MCF 10A (cell line): ENCODE data around the gene AGXT. TPM values are rescaled to one million over a fixed set of nuclear protein-coding genes. Genes with fewer than 3 reads are reported as not detected.

ENCODE experiments used
- BruUV-seq: library from RNA; stranded (reverse); fragments of 400-500 nt; replicated peaks from 2 replicates; lab custom pipeline; 2021; lab: Mats Ljungman, UMichigan
- CTCF ChIA-PET: fragments of 300-600 bp; sonication (Branson Sonifier 250); formaldehyde crosslinking; extraction: SDS; loops from one replicate; lab custom pipeline; 2021; ENCODE audit warnings: antibody characterized with exemption, inconsistent platforms; lab: Yijun Ruan, JAX
- POLR2A ChIA-PET: fragments of 300-600, 350-650 bp; sonication (Branson Sonifier 250); formaldehyde crosslinking; extraction: SDS; loops from one replicate; lab custom pipeline; 2020; ENCODE audit warnings: antibody characterized with exemption, inconsistent platforms; lab: Yijun Ruan, JAX
- DNase-seq: peaks from one replicate; pipeline ENCODE4 v3.0.0-alpha.2; 2018; ENCODE audit not compliant: unreplicated experiment
- H3K27ac Mint-ChIP-seq: one replicate; pipeline ENCODE4 v1.8.0; 2022; ENCODE audit warnings: mild to moderate bottlenecking, low read depth, mixed read lengths; ENCODE audit not compliant: unreplicated experiment
- H3K27me3 Mint-ChIP-seq: one replicate; pipeline ENCODE4 v1.8.0; 2022; ENCODE audit warnings: mixed read lengths; ENCODE audit not compliant: insufficient read depth, unreplicated experiment
- H3K36me3 Mint-ChIP-seq: one replicate; pipeline ENCODE4 v1.8.0; 2022; ENCODE audit warnings: mild to moderate bottlenecking, moderate library complexity, mixed read lengths; ENCODE audit not compliant: insufficient read depth, unreplicated experiment
- H3K4me1 Mint-ChIP-seq: one replicate; pipeline ENCODE4 v1.8.0; 2022; ENCODE audit warnings: mixed read lengths; ENCODE audit not compliant: insufficient read depth, unreplicated experiment
- H3K4me3 Mint-ChIP-seq: one replicate; pipeline ENCODE4 v1.8.0; 2022; ENCODE audit warnings: mild to moderate bottlenecking, moderate library complexity, mixed read lengths; ENCODE audit not compliant: unreplicated experiment
- H3K9me3 Mint-ChIP-seq: one replicate; pipeline ENCODE4 v1.8.0; 2022; ENCODE audit warnings: mixed read lengths; ENCODE audit not compliant: unreplicated experiment
- CTCF ChIP-seq: fragments of 200-600 bp; IDR thresholded peaks from one replicate; pipeline ENCODE4 v1.8.0; 2022; ENCODE audit warnings: antibody characterized with exemption, mild to moderate bottlenecking; ENCODE audit not compliant: unreplicated experiment
- intact Hi-C: fragments of 100-400 bp; cut with micrococcal nuclease; formaldehyde crosslinking; loops from 2 replicates; pipeline ENCODE4 v1.14.1; 2022
- total RNA-seq: library from RNA; stranded (reverse); gene quantifications from 2 replicates; pipeline ENCODE4 v1.2.3, GENCODE V29; 2022

The AGXT gene
- total RNA-seq, 1 experiment from 2014 or later, result not detected

- POLR2A ChIA-PET, result no interaction called here
- no peak for DNase-seq
Observed at GRCh38 chr2:240846873-240847595, 21.6 kb upstream of the AGXT start.

DNA sequence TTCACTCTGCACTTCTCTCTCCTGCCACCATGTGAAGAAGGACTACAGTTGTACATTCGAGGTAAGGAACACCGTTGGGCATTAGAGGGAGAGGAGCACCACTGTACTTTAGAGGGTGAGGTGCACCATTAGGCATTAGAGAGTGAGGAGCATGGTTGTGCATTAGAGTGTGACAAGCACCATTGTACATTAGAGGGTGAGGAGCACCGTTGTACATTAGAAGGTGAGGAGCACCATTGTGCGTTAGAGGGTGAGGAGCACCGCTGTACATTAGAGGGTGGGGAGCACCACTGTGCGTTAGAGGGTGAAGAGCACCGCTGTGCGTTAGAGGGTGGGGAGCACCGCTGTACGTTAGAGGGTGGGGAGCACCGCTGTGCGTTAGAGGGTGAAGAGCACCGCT lies 20.8 kb upstream of the AGXT start:
- Mint-ChIP-seq H3K27me3 (peaks cover 29% of the 10 kb centered on the region), H3K27ac (no peak overlapping the region), H3K4me1 (no peaks in the 10 kb centered on the region), H3K4me3 (no peak overlapping the region), H3K36me3 (no peaks in the 10 kb centered on the region), H3K9me3 (no peaks in the 10 kb centered on the region)
- ChIA-PET POLR2A (no interaction called here), CTCF (no interaction called here)
- intact Hi-C loops, result no loop called here
- no TSS peak for BruUV-seq
- TF ChIP-seq CTCF, result no peak
- DNase-seq, result no peak

More at GRCh38 chr2:240846873-240847595, 21.6 kb upstream of the AGXT start:
- CTCF ChIA-PET, result interaction anchor here (0.6 to 0.7 kb wide), 2 partner anchors 261 to 262 kb away, joined by 3 read pairs; no protein-coding TSS in a partner anchor
- H3K36me3 Mint-ChIP-seq, result no peaks in the 10 kb centered on the region
- H3K4me3 Mint-ChIP-seq, result no peak overlapping the region
- intact Hi-C loops, result no loop called here
- no peaks in the 10 kb centered on the region for H3K4me1 Mint-ChIP-seq
- peaks cover 37% of the 10 kb centered on the region for H3K27me3 Mint-ChIP-seq
- no peak overlapping the region for H3K27ac Mint-ChIP-seq
- TF ChIP-seq CTCF, result no peak
- H3K9me3 Mint-ChIP-seq, result no peaks in the 10 kb centered on the region
- no TSS peak for BruUV-seq

DNA sequence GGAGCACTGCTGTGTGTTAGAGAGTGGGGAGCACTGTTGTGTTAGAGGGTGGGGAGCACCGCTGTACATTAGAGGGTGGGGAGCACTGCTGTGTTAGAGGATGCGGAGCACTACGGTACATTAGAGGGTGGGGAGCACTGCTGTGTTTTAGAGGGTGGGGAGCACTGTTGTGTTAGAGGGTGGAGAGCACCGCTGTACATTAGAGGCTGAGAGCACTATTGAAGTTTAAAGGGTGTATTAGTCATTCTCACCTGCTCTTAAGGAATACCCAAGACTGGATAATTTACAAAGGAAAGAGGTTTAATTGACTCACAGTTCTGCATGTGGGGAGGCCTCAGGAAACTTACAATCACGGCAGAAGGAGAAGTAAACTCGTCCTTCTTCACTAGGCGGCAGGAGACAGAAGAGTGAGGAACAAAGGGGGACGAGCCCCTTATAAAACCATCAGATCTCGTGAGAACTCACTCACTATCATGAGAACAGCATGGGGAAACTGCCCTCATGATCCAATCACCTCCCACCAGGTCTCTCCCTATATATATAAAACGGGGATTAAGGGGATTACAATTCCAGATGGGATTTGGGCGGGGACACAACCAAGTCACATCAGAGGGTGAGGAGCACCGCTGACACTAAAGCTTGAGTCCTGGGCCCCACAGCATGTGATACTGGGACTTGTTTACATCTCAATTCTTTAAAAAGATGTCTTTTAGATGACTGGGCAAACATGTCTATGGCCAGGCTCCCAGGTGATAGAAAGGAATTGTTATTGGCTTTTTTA lies 19.5 kb upstream of the AGXT start:
- intact Hi-C loops, result no loop called here
- POLR2A ChIA-PET, result interaction anchor here (0.7 kb wide), 1 partner anchor 12 kb away, joined by 3 read pairs; no protein-coding TSS in a partner anchor
- Mint-ChIP-seq H3K9me3 (peaks cover 3% of the 10 kb centered on the region), H3K36me3 (no peaks in the 10 kb centered on the region), H3K27ac (no peak overlapping the region), H3K27me3 (peaks cover 16% of the 10 kb centered on the region), H3K4me3 (no peak overlapping the region), H3K4me1 (no peaks in the 10 kb centered on the region)
- CTCF ChIA-PET, result interaction anchor here (0.6 to 1.2 kb wide), 5 partner anchors 9 to 884 kb away, joined by 3 to 5 read pairs (median 3); no protein-coding TSS in a partner anchor
- BruUV-seq, result no TSS peak
- TF ChIP-seq CTCF, result no peak
- no peak for DNase-seq

DNA sequence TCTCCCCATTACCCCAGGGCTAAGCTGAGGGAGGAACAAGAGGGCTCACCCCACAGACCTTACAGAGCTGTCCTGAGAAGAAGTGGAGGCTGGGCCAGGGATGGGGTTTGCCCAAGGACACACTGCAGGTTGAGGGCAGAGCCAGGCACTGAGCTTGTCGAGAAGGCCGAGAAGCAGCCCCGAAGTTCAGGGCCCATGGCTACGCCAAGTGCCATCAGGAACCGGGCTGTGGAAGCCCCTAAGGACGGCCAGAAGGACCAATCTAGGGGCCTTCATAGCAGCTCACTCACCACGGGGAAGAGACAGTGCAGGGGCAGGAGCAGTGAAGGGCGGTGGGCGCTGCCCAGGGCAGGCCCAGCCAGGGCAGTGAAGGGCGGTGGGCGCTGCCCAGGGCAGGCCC lies 18.6 kb upstream of the AGXT start:
- no peaks in the 10 kb centered on the region for H3K36me3 Mint-ChIP-seq
- DNase-seq, result no peak
- ChIA-PET POLR2A (interaction anchor here (0.7 kb wide), 1 partner anchor 11 kb away, joined by 3 read pairs; no protein-coding TSS in a partner anchor), CTCF (interaction anchor here (0.6 to 1.2 kb wide), 6 partner anchors 10 to 883 kb away, joined by 3 to 5 read pairs (median 3); no protein-coding TSS in a partner anchor)
- H3K4me1 Mint-ChIP-seq, result no peaks in the 10 kb centered on the region
- no TSS peak for BruUV-seq
- peaks cover 8% of the 10 kb centered on the region for H3K9me3 Mint-ChIP-seq
- no peak for TF ChIP-seq CTCF
- H3K27me3 Mint-ChIP-seq, result peaks cover 7% of the 10 kb centered on the region
- H3K27ac Mint-ChIP-seq, result no peak overlapping the region
- H3K4me3 Mint-ChIP-seq, result no peak overlapping the region
- intact Hi-C loops, result loop anchor here (5.0 to 10.0 kb wide), 3 partner anchors 227 to 365 kb away; partner anchors contain the start of gene PASK
